GM21526 (cell line): ENCODE data around the gene DTX1.

Source experiments
- ATAC-seq: cut with Tn5 transposase; IDR thresholded peaks from one replicate; pipeline ENCODE4 v1.9.1; 2021; ENCODE audit warnings: moderate library complexity; ENCODE audit not compliant: unreplicated experiment, low FRiP score

DTX1 gene

GRCh38 chr12:113056631-113057488 lies at the start of gene DTX1:
Gene DTX1, plus strand, starts transcription at chr12:113056730. Its CDS starts 1,463 bp downstream, at chr12:113058193.
- no peak for ATAC-seq

GRCh38 chr12:113007166-113007565 lies 49.4 kb upstream of the DTX1 start:
- ATAC-seq, result no peak

GRCh38 chr12:113010701-113011100 lies 45.8 kb upstream of the DTX1 start:
- ATAC-seq, result no peak

- ATAC-seq, result no peak
These were observed 42.0 kb upstream of the DTX1 start for GRCh38 chr12:113014565-113014964.

- ATAC-seq, result no peak
These were observed 39.7 kb upstream of the DTX1 start for GRCh38 chr12:113016796-113017195.

GRCh38 chr12:113019025-113019424 lies 37.5 kb upstream of the DTX1 start:
- ATAC-seq, result no peak

- ATAC-seq, result no peak
These were observed 35.0 kb upstream of the DTX1 start for GRCh38 chr12:113021500-113021899.

GRCh38 chr12:113022563-113023297 lies 33.8 kb upstream of the DTX1 start:
- no peak for ATAC-seq

GRCh38 chr12:113027726-113028125 lies 28.8 kb upstream of the DTX1 start:
- no peak for ATAC-seq

- no peak for ATAC-seq
These were observed 25.5 kb upstream of the DTX1 start for GRCh38 chr12:113030875-113031525.

- no peak for ATAC-seq
These were observed 16.6 kb upstream of the DTX1 start for GRCh38 chr12:113039911-113040445.

- ATAC-seq, result no peak
These were observed 15.8 kb upstream of the DTX1 start for GRCh38 chr12:113040722-113041171.

- no peak for ATAC-seq
These were observed 15.0 kb upstream of the DTX1 start for GRCh38 chr12:113041560-113041959.

- ATAC-seq, result no peak
These were observed 13.3 kb upstream of the DTX1 start for GRCh38 chr12:113043240-113043639.

GRCh38 chr12:113044516-113044915 lies 12.0 kb upstream of the DTX1 start:
- no peak for ATAC-seq

GRCh38 chr12:113048716-113049127 lies 7.8 kb upstream of the DTX1 start:
- no peak for ATAC-seq

- no peak for ATAC-seq
These were observed 6.4 kb upstream of the DTX1 start for GRCh38 chr12:113049976-113050742.

- no peak for ATAC-seq
These were observed 5.7 kb upstream of the DTX1 start for GRCh38 chr12:113050795-113051194.

GRCh38 chr12:113051759-113052158 lies 4.8 kb upstream of the DTX1 start:
- no peak for ATAC-seq

GRCh38 chr12:113052326-113052725 lies 4.2 kb upstream of the DTX1 start:
- no peak for ATAC-seq
